HCT116 (cell line): ENCODE results near the gene C1GALT1C1L. TPM values are rescaled to one million over a fixed set of nuclear protein-coding genes. Genes with fewer than 3 reads are reported as not detected.

Source experiments
- ATAC-seq: fragments of 200-7000 bp; cut with Tn5 transposase; 2 replicates; pipeline ENCODE4 v1.9.1; 2020; ENCODE audit warnings: mild to moderate bottlenecking, moderate library complexity
- BruUV-seq: library from RNA; stranded (reverse); fragments of 400-500 nt; replicated peaks from 2 replicates; lab custom pipeline; 2021; lab: Mats Ljungman, UMichigan
- CTCF ChIA-PET: fragments of 300-600 bp; sonication (Branson Sonifier 250); formaldehyde crosslinking; loops from one replicate; lab custom pipeline; 2021; ENCODE audit warnings: antibody characterized with exemption; lab: Charles Lee
- POLR2A ChIA-PET: fragments of 300-600, 350-600 bp; sonication (Branson Sonifier 250); formaldehyde crosslinking; loops from one replicate; lab custom pipeline; 2021; ENCODE audit warnings: antibody characterized with exemption; lab: Charles Lee
- RAD21 ChIA-PET, 2 experiments: fragments of 300-600 bp; sonication (Branson Sonifier 250); formaldehyde crosslinking; loops; one replicate each; lab custom pipeline; 2023; ENCODE audit warnings: low total read pairs in 2 of 2; ENCODE audit not compliant: uncharacterized antibody in 2 of 2, unreplicated experiment in 2 of 2, low non-redundant PET in 1 of 2; lab: Charles Lee
- DNase-seq: peaks from one replicate; pipeline ENCODE4 v3.0.0-alpha.2; 2010; ENCODE audit warnings: low read depth, low spot score
- H2AFZ ChIP-seq: fragments of 200-600 bp; shearing (Covaris generic), sonication (generic); 2 replicates; pipeline ENCODE4 v1.6.1; 2017; ENCODE audit warnings: low read depth, mixed run types, mixed read lengths, antibody characterized with exemption, low read length; ENCODE audit not compliant: poor library complexity, severe bottlenecking
- H3K27ac ChIP-seq: 2 replicates; pipeline ENCODE4 v1.5.1; 2012; ENCODE audit warnings: low read depth, low read length
- H3K27me3 ChIP-seq: fragments of 200-600 bp; sonication (generic); 2 replicates; pipeline ENCODE4 v1.6.1; 2016; ENCODE audit warnings: mixed run types, low read length, mixed read lengths; ENCODE audit not compliant: insufficient read depth
- H3K36me3 ChIP-seq, 2 experiments: fragments of 200-500 bp in 1 of 2; fragments of 200-600 bp in 1 of 2; sonication (Bioruptor generic) in 1 of 2; sonication (generic) in 1 of 2; 2 replicates each; pipeline versions ENCODE4 v1.5.1 to v1.6.1; 2014 to 2016; ENCODE audit warnings: low read length in 2 of 2, inconsistent platforms in 1 of 2, mixed read lengths in 1 of 2, mixed run types in 1 of 2; ENCODE audit not compliant: insufficient read depth in 2 of 2, control insufficient read depth in 1 of 2
- H3K4me1 ChIP-seq, 2 experiments: fragments of 200-600 bp in 1 of 2; sonication (generic) in 1 of 2; 2 replicates each; pipeline versions ENCODE4 v1.5.1 to v1.6.1; 2012 to 2017; ENCODE audit warnings: low read length in 2 of 2, inconsistent platforms in 1 of 2, mild to moderate bottlenecking in 1 of 2, mixed read lengths in 1 of 2, mixed run types in 1 of 2, moderate library complexity in 1 of 2; ENCODE audit not compliant: insufficient read depth in 2 of 2, control insufficient read depth in 1 of 2
- H3K4me2 ChIP-seq: fragments of 200-600 bp; sonication (generic); 2 replicates; pipeline ENCODE4 v1.6.1; 2017; ENCODE audit warnings: mixed run types, low read length, mixed read lengths
- H3K4me3 ChIP-seq, 2 experiments: fragments of 200-600 bp in 1 of 2; sonication (generic) in 1 of 2; replicated peaks in 1 of 2; 2 replicates each; pipeline ENCODE4 v1.5.1; 2011 to 2016; ENCODE audit warnings: low read length in 2 of 2, control low read depth in 1 of 2, low read depth in 1 of 2, mild to moderate bottlenecking in 1 of 2, mixed read lengths in 1 of 2, mixed run types in 1 of 2
- H3K79me2 ChIP-seq: fragments of 200-600 bp; sonication (generic); 2 replicates; pipeline ENCODE4 v1.6.1; 2017; ENCODE audit warnings: mild to moderate bottlenecking, mixed run types, low read length, moderate library complexity, mixed read lengths; ENCODE audit not compliant: insufficient read depth
- H3K9ac ChIP-seq: fragments of 200-600 bp; sonication (generic); 2 replicates; pipeline ENCODE4 v1.6.1; 2016; ENCODE audit warnings: low read length, mixed read lengths
- H3K9me2 ChIP-seq: fragments of 200-600 bp; sonication (generic), shearing (Covaris generic); 2 replicates; pipeline ENCODE4 v1.6.1; 2017; ENCODE audit warnings: mixed run types, mild to moderate bottlenecking, moderate library complexity; ENCODE audit not compliant: insufficient read depth
- H3K9me3 ChIP-seq, 2 experiments: fragments of 200-500 bp in 1 of 2; fragments of 200-600 bp in 1 of 2; sonication (Bioruptor generic) in 1 of 2; sonication (generic) in 1 of 2; 2 replicates each; pipeline ENCODE4 v1.6.1; 2014 to 2017; ENCODE audit warnings: low read length in 2 of 2, mixed read lengths in 2 of 2, inconsistent platforms in 1 of 2, low read depth in 1 of 2, mild to moderate bottlenecking in 1 of 2, mixed run types in 1 of 2, moderate library complexity in 1 of 2; ENCODE audit not compliant: control insufficient read depth in 1 of 2, insufficient read depth in 1 of 2
- H4K20me1 ChIP-seq: fragments of 200-600 bp; sonication (generic), shearing (Covaris generic); 2 replicates; pipeline ENCODE4 v1.6.1; 2017; ENCODE audit warnings: mixed run types, mild to moderate bottlenecking, moderate library complexity; ENCODE audit not compliant: insufficient read depth
- CBX3 ChIP-seq: IDR thresholded peaks from 2 replicates; pipeline ENCODE4 v1.6.1; 2012; ENCODE audit warnings: low read depth
- CTCF ChIP-seq, 3 experiments: fragments of 200-600 bp in 1 of 3; sonication (generic) in 1 of 3; IDR thresholded peaks in 2 of 3; conservative IDR thresholded peaks in 1 of 3; 2 replicates each; pipeline ENCODE4 v1.5.1; 2012 to 2017; ENCODE audit warnings: low read depth in 2 of 3, low read length in 2 of 3, antibody characterized with exemption in 1 of 3, borderline replicate concordance in 1 of 3, control low read depth in 1 of 3, mild to moderate bottlenecking in 1 of 3, mixed read lengths in 1 of 3, mixed run types in 1 of 3, moderate library complexity in 1 of 3; ENCODE audit not compliant: insufficient read depth in 1 of 3
- EGR1 ChIP-seq: IDR thresholded peaks from 2 replicates; pipeline ENCODE4 v1.6.1; 2012; ENCODE audit warnings: low read depth
- ELF1 ChIP-seq: IDR thresholded peaks from 2 replicates; pipeline ENCODE4 v1.6.1; 2012; ENCODE audit warnings: low read depth, borderline replicate concordance
- EZH2 ChIP-seq: fragments of 200-600 bp; sonication (generic); IDR thresholded peaks from 2 replicates; pipeline ENCODE4 v1.6.1; 2017; ENCODE audit warnings: antibody characterized with exemption, mixed run types
- EZH2phosphoT487 ChIP-seq: fragments of 200-600 bp; IDR thresholded peaks from 2 replicates; pipeline ENCODE4 v1.6.1; 2018; ENCODE audit warnings: antibody characterized with exemption, borderline replicate concordance
- FOSL1 ChIP-seq: IDR thresholded peaks from 2 replicates; pipeline ENCODE4 v1.6.1; 2012; ENCODE audit warnings: low read depth
- POLR2A ChIP-seq: IDR thresholded peaks from 2 replicates; pipeline ENCODE4 v1.7.0; 2011; ENCODE audit warnings: borderline replicate concordance; ENCODE audit not compliant: insufficient read depth, insufficient read length; ENCODE audit errors: extremely low read depth
- REST ChIP-seq: IDR thresholded peaks from 2 replicates; pipeline ENCODE4 v1.6.1; 2012; ENCODE audit warnings: low read depth
- SIN3A ChIP-seq: IDR thresholded peaks from 2 replicates; pipeline ENCODE4 v1.6.1; 2012; ENCODE audit warnings: low read depth
- SP1 ChIP-seq: IDR thresholded peaks from 2 replicates; pipeline ENCODE4 v1.6.1; 2012; ENCODE audit warnings: low read depth
- SRF ChIP-seq: IDR thresholded peaks from 2 replicates; pipeline ENCODE4 v1.6.1; 2012; ENCODE audit warnings: low read depth
- TCF7L2 ChIP-seq: IDR thresholded peaks from 2 replicates; pipeline ENCODE4 v1.7.0; 2011; ENCODE audit warnings: borderline replicate concordance, inconsistent platforms; ENCODE audit not compliant: insufficient read depth, insufficient read length; ENCODE audit errors: extremely low read depth
- ZBTB33 ChIP-seq: IDR thresholded peaks from 2 replicates; pipeline ENCODE4 v1.6.1; 2011; ENCODE audit warnings: mild to moderate bottlenecking, low read length, moderate library complexity; ENCODE audit not compliant: insufficient replicate concordance; ENCODE audit errors: extremely low read depth
- ZFX ChIP-seq: fragments of 450-650 bp; IDR thresholded peaks from 2 replicates; pipeline ENCODE4 v1.6.1; 2017
- intact Hi-C: fragments of 100-400 bp; cut with micrococcal nuclease; formaldehyde crosslinking; loops from 2 replicates; pipeline ENCODE4 v1.10.0; 2022
- total RNA-seq: library from RNA; stranded (reverse); gene quantifications from one replicate; pipeline ENCODE4 v1.2.1, GENCODE V29; 2021; ENCODE audit not compliant: unreplicated experiment
- TF ChIP-seq, protein P1 (sequence below): IDR thresholded peaks from 2 replicates; pipeline ENCODE4 v1.6.1; 2012

Gene C1GALT1C1L
- total RNA-seq, 1 experiment from 2014 or later, result 0.20 TPM

- Histone ChIP-seq H3K79me2 (no peaks in the 10 kb centered on the region), H3K9ac (no peak overlapping the region), H3K27ac (no peak overlapping the region), H2AFZ (no peak overlapping the region), H3K4me2 (no peak overlapping the region), H3K9me2 (no peaks in the 10 kb centered on the region), H3K9me3 (no peaks in the 10 kb centered on the region), H3K27me3 (no peaks in the 10 kb centered on the region), H3K36me3 (no peaks in the 10 kb centered on the region), H4K20me1 (no peaks in the 10 kb centered on the region), H3K4me3 (no peak overlapping the region), H3K4me1 (no peaks in the 10 kb centered on the region)
- RAD21 ChIA-PET, result no interaction called here
- CTCF ChIA-PET, result no interaction called here
- TF ChIP-seq SIN3A (no peak), ZFX (no peak), CBX3 (no peak), TCF7L2 (no peak), SRF (no peak), ELF1 (no peak), CTCF (IDR thresholded peaks at IDR 0.05 in 2 of 3, conservative IDR thresholded peaks at IDR 0.05 in 1 of 3; ENCODE audit: borderline replicate concordance in 1 of 3, insufficient read depth in 1 of 3, low read depth in 2 of 3, low read length in 2 of 3) (no peak), REST (no peak), SP1 (no peak), EGR1 (no peak), FOSL1 (no peak), EZH2 (no peak), POLR2A (no peak), EZH2phosphoT487 (no peak), ZBTB33 (no peak)
- TF ChIP-seq, protein P1, sequence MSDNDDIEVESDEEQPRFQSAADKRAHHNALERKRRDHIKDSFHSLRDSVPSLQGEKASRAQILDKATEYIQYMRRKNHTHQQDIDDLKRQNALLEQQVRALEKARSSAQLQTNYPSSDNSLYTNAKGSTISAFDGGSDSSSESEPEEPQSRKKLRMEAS, result no peak
- no peak for ATAC-seq
- POLR2A ChIA-PET, result no interaction called here
- DNase-seq, result no peak
- BruUV-seq, result no TSS peak
- intact Hi-C loops, result no loop called here
Measured at GRCh38 chr2:43643680-43644079, 32.5 kb downstream of the C1GALT1C1L start.
